HepG2 (cell line): ENCODE data around the gene ZNF444. TPM values are rescaled to one million over a fixed set of nuclear protein-coding genes. Genes with fewer than 3 reads are reported as not detected.
A peak's percentile ranks its signal among the peaks of the same experiment; 100 is the strongest.

Experiments
- ARID3A ChIP-seq: IDR thresholded peaks from 2 replicates; pipeline ENCODE4 v1.6.1; 2012; ENCODE audit warnings: low read depth, low read length, improper control_type of control experiment
- ARID5B ChIP-seq: IDR thresholded peaks from 2 replicates; pipeline ENCODE4 v1.4.0; 2020; ENCODE audit warnings: mild to moderate bottlenecking, missing genetic modification reagents
- CBX2 ChIP-seq, 2 experiments: fragments of 200-600 bp in 1 of 2; sonication (generic); formaldehyde crosslinking in 1 of 2; IDR thresholded peaks; 2 replicates each; pipeline versions ENCODE4 v1.7.0 to v1.8.1; 2018 to 2022; ENCODE audit warnings: low read depth in 2 of 2, low read length in 1 of 2, mild to moderate bottlenecking in 1 of 2, missing genetic modification reagents in 1 of 2
- ELF3 ChIP-seq: IDR thresholded peaks from 2 replicates; pipeline ENCODE4 v1.6.1; 2016; ENCODE audit warnings: missing genetic modification reagents, missing compliant biosample characterization
- FOXA3 ChIP-seq: IDR thresholded peaks from 2 replicates; pipeline ENCODE4 v1.6.1; 2016; ENCODE audit warnings: missing genetic modification reagents, missing compliant biosample characterization
- FOXJ3 ChIP-seq: sonication (generic); formaldehyde crosslinking; IDR thresholded peaks from 2 replicates; pipeline ENCODE4 v1.4.0; 2020; ENCODE audit warnings: missing genetic modification reagents, mild to moderate bottlenecking, borderline replicate concordance
- FOXP1 ChIP-seq, 2 experiments: fragments of 450-650 bp in 1 of 2; IDR thresholded peaks; 2 replicates each; pipeline ENCODE4 v1.6.1; 2017 to 2018; ENCODE audit warnings: antibody characterized with exemption in 1 of 2
- GATAD2A ChIP-seq: IDR thresholded peaks from 2 replicates; pipeline ENCODE4 v1.6.1; 2016
- ISL2 ChIP-seq: sonication (generic); formaldehyde crosslinking; IDR thresholded peaks from 2 replicates; pipeline ENCODE4 v1.5.0; 2020; ENCODE audit warnings: missing genetic modification reagents
- MED1 ChIP-seq: sonication (generic); formaldehyde crosslinking; IDR thresholded peaks from 2 replicates; pipeline ENCODE4 v1.4.0; 2020; ENCODE audit warnings: missing genetic modification reagents
- PAXIP1 ChIP-seq: sonication (generic); formaldehyde crosslinking; conservative IDR thresholded peaks from 2 replicates; pipeline ENCODE4 v1.4.0; 2020; ENCODE audit warnings: mild to moderate bottlenecking, missing genetic modification reagents, moderate library complexity
- SALL2 ChIP-seq: sonication (generic); formaldehyde crosslinking; IDR thresholded peaks from 2 replicates; pipeline ENCODE4 v1.8.1; 2023; ENCODE audit warnings: mild to moderate bottlenecking, missing genetic modification reagents, inconsistent platforms
- SAP130 ChIP-seq: IDR thresholded peaks from 2 replicates; pipeline ENCODE4 v1.6.1; 2016; ENCODE audit warnings: low read depth
- SOX6 ChIP-seq, 2 experiments: fragments of 450-650 bp in 1 of 2; sonication (generic) in 1 of 2; formaldehyde crosslinking in 1 of 2; IDR thresholded peaks; 2 replicates each; pipeline versions ENCODE4 v1.4.0 to v1.6.1; 2017 to 2020; ENCODE audit warnings: antibody characterized with exemption in 1 of 2, mild to moderate bottlenecking in 1 of 2, missing genetic modification reagents in 1 of 2
- ZBTB38 ChIP-seq: sonication (generic); formaldehyde crosslinking; IDR thresholded peaks from 2 replicates; pipeline ENCODE4 v1.5.1; 2020; ENCODE audit warnings: mild to moderate bottlenecking, missing genetic modification reagents
- ZBTB44 ChIP-seq: sonication (generic); formaldehyde crosslinking; IDR thresholded peaks from 2 replicates; pipeline ENCODE4 v1.4.0; 2020; ENCODE audit warnings: missing genetic modification reagents
- polyA plus RNA-seq, 8 experiments: library from polyadenylated mRNA; depleted of rRNA in 3 of 8; stranded (reverse) in 7 of 8; unstranded in 1 of 8; fragments of >200 nt; fragmentation: Illumina TruSeq in 4 of 8; extraction: Trizol in 4 of 8; gene quantifications; 2 replicates each; pipeline versions ENCODE4 v1.2.1 to v1.2.3, GENCODE V29; 2011 to 2016; ENCODE audit warnings: low read depth in 4 of 8, missing spikeins in 1 of 8, mixed read lengths in 1 of 8; ENCODE audit not compliant: insufficient read depth in 1 of 8
- total RNA-seq, 5 experiments: library from RNA; depleted of rRNA; stranded (reverse); fragments of >200 nt; fragmentation: Illumina TruSeq; extraction: Trizol; gene quantifications; 2 replicates each; pipeline ENCODE4 v1.2.3, GENCODE V29; 2016; ENCODE audit warnings: low read depth in 1 of 5
- TF ChIP-seq, protein P1 (sequence below): IDR thresholded peaks from 2 replicates; pipeline ENCODE4 v1.6.1; 2016; ENCODE audit warnings: mild to moderate bottlenecking

ZNF444 gene
- total and polyA plus RNA-seq, 2 of the 13 experiments (the other 11 are each of a cell fraction or from before 2014, with no cell fraction given) = 27.4 to 30.3 TPM

DNA sequence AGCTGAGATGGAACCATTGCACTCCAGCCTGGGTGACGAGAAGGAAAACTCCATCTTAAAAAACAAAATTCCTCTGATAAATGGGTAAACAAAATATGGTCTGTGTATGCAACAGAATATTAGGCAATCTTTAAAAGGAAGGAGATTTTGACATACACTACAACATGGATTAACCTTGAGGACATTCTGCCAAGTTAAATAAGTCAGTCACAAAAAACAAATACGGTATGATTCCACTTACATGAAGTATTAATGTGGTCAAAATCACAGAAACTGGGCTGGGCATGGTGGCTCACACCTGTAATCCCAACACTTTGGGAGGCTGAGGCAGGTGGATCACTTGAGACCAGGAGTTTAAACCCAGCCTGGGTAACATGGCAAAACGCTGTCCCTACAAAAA is 3.0 kb upstream of the ZNF444 start (continued):
- no peak for TF ChIP-seq ZBTB38 (CRISPR knock-in tag)
- TF ChIP-seq ARID3A = peak; percentile 41; the same call in 1 of the 2 replicates
- peak; percentile 81 for TF ChIP-seq GATAD2A (CRISPR knock-in tag)
- TF ChIP-seq PAXIP1 (CRISPR knock-in tag) = 0 out of 2 replicates have a peak, but pooled peaks have one; percentile 31
- TF ChIP-seq ZBTB44 (CRISPR knock-in tag) = no peak
- TF ChIP-seq FOXA3 (CRISPR knock-in tag) = peak; percentile 78
- TF ChIP-seq ISL2 (CRISPR knock-in tag) = 0 out of 2 replicates have a peak, but pooled peaks have one; percentile 23
- TF ChIP-seq SOX6 (IDR thresholded peaks at IDR 0.05) = no peak
- TF ChIP-seq SOX6 (CRISPR knock-in tag; IDR thresholded peaks at IDR 0.05) = peak; percentile 15; the same call in 1 of the 2 replicates
- TF ChIP-seq ARID5B (CRISPR knock-in tag) = peak; percentile 68
- TF ChIP-seq MED1 (CRISPR knock-in tag) = peak; percentile 39; the same call in 1 of the 2 replicates
- TF ChIP-seq SAP130 (CRISPR knock-in tag) = peak; percentile 39
- no peak for TF ChIP-seq SALL2 (CRISPR knock-in tag)
- no peak for TF ChIP-seq CBX2 (IDR thresholded peaks at IDR 0.05; ENCODE audit: low read depth, low read length)
- no peak for TF ChIP-seq CBX2 (CRISPR knock-in tag; IDR thresholded peaks at IDR 0.05; ENCODE audit: low read depth)
- TF ChIP-seq FOXJ3 (CRISPR knock-in tag) = peak; percentile 64; the same call in 1 of the 2 replicates
- TF ChIP-seq, protein P1, sequence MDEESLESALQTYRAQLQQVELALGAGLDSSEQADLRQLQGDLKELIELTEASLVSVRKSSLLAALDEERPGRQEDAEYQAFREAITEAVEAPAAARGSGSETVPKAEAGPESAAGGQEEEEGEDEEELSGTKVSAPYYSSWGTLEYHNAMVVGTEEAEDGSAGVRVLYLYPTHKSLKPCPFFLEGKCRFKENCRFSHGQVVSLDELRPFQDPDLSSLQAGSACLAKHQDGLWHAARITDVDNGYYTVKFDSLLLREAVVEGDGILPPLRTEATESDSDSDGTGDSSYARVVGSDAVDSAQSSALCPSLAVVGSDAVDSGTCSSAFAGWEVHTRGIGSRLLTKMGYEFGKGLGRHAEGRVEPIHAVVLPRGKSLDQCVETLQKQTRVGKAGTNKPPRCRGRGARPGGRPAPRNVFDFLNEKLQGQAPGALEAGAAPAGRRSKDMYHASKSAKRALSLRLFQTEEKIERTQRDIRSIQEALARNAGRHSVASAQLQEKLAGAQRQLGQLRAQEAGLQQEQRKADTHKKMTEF = 0 out of 2 replicates have a peak, but pooled peaks have one; percentile 27
- TF ChIP-seq ELF3 (CRISPR knock-in tag) = 0 out of 2 replicates have a peak, but pooled peaks have one; percentile 39
- no peak for TF ChIP-seq FOXP1 (IDR thresholded peaks at IDR 0.05)
- TF ChIP-seq FOXP1 (CRISPR knock-in tag; IDR thresholded peaks at IDR 0.05) = peak; percentile 64; the same call in 1 of the 2 replicates
